NCI-H1436 (cell line): ENCODE measurements around the gene SULT2B1.
A peak's percentile ranks its signal among the peaks of the same experiment; 100 is the strongest.
"Not testable (repeated sequence)": the region's sequence is repeated elsewhere in the genome, so short reads cannot be mapped to it uniquely, and the experiment has no call there.

Source experiments
- DNase-seq: peaks from one replicate; lab custom pipeline; 2025; lab: John Stamatoyannopoulos, UW

SULT2B1 gene

GRCh38 chr19:48558018-48558684 lies 6.2 kb downstream of the SULT2B1 start:
- DNase-seq = no peak

GRCh38 chr19:48560095-48560530 lies 8.1 kb downstream of the SULT2B1 start:
- DNase-seq = no peak

DNA sequence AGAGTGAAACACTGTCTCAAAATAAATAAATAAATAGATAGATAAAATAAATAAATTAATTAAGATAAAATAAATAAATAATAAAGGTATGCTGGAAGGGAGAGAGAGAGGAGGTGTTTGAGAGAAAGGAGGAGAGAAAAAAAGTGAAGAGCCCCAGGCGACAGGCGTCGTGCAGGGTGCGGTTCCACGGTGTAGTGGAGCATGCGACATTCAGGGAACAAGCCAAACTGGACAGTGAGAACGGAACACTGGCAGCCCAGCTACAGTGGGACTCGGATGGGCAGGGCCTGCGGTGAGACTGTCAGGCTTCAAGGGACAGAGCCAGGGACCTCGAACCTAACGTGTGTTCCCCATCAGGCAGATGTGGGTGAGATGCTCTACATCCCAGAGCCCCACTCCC lies 9.4 kb downstream of the SULT2B1 start:
- DNase-seq = no peak

- DNase-seq = no peak
Measured at GRCh38 chr19:48565090-48565489, 13.1 kb downstream of the SULT2B1 start.

DNA sequence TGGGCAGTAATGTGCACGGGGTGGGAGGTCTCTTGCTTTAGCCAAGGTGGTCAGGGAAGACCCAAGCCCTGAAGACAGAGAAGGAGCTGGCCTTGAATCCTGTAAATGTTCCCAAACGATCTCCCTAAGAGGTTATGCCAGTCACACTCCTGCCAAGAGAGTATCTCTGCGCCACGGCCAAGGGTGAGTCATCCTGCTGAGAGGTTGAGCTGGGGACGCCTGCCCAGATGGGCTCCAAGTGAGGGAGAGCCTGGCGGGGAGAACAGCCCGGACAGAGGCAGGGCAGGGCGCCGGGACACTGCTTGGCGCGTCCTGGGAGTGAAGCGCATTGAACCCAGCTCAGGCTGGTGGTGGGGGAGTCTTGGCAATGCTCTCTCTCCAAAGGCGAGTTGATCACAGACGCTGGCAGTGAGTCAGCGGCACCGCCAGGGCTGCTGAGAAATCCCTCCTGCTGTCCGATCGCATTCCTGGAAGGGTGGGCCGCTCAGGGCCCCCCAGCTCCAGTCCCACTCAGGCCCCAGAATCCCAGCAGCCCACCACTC lies 16.4 kb downstream of the SULT2B1 start:
- no peak for DNase-seq

DNA sequence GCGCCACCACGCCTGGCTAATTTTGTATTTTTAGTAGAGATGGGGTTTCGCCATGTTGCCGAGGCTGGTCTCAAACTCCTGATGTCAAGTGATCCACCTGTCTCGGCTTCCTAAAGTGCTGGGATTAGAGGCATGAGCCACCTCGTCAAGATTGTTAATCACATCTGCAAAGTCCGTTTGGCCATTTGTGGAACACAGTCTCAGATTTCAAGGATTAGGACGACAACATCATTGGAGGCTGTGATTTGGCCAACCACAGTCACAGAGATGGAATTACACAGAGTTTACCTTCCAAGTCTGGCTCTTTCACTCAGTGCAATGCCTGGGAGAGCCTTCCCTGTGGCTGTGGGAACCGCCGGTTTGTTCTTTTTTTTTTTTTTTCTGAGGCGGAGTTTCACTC lies 17.8 kb downstream of the SULT2B1 start:
- no peak for DNase-seq

- DNase-seq = no peak
Measured at GRCh38 chr19:48571378-48572162, 19.6 kb downstream of the SULT2B1 start.

GRCh38 chr19:48573163-48573505 lies 21.2 kb downstream of the SULT2B1 start:
- DNase-seq = no peak

DNA sequence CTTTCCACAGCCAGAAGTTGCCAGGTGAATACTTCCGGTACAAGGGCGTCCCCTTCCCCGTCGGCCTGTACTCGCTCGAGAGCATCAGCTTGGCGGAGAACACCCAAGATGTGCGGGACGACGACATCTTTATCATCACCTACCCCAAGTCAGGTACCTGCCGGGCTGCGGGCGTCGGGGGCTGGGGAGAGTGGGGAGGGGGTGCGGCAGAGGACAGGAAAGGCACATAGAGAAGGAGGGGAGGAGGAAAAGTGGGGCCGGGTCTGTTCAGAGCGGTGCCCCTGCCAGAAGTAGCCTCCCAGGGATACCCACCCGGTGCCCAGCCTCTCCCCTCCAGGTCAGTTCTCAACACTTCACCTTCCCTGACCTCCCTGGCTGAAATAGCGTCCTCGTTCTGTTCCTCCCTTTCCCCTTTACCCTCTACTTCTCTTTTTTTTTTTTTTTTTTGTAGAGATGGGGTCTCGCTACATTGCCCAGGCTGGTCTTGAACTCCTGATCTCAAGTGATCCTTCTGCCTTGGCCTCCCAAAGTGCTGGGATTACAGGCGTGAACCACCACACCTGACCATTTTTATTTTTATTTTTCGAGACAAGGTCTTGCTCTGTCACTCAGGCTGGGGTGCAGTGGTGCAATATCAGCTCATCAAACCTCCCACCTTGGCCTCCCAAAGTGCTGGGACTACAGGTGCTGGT lies 24.1 kb downstream of the SULT2B1 start:
- no peak for DNase-seq

GRCh38 chr19:48577908-48578307 lies 25.9 kb downstream of the SULT2B1 start:
- not testable (repeated sequence) for DNase-seq

- DNase-seq = no peak
Measured at GRCh38 chr19:48578891-48579290, 26.9 kb downstream of the SULT2B1 start.

- DNase-seq = no peak
Measured at GRCh38 chr19:48582168-48582567, 30.2 kb downstream of the SULT2B1 start.

DNA sequence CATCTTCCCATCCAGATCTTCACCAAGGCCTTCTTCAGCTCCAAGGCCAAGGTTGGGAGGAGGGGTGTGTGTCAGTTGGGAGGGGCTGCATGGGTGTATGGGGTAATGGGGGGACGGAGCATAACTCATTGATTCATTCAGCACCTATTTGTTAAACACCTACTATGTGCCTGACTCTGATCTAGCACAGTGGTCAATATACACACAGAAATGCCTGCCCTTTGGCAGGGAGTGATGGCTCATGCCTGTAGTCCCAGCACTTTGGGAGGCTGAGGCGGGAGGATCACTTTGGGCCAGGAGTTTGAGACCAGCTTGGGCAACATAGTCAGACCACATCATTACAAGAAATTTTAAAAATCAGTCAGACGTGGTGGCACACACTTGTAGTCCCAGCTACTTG lies 35.4 kb downstream of the SULT2B1 start:
- no peak for DNase-seq

DNA sequence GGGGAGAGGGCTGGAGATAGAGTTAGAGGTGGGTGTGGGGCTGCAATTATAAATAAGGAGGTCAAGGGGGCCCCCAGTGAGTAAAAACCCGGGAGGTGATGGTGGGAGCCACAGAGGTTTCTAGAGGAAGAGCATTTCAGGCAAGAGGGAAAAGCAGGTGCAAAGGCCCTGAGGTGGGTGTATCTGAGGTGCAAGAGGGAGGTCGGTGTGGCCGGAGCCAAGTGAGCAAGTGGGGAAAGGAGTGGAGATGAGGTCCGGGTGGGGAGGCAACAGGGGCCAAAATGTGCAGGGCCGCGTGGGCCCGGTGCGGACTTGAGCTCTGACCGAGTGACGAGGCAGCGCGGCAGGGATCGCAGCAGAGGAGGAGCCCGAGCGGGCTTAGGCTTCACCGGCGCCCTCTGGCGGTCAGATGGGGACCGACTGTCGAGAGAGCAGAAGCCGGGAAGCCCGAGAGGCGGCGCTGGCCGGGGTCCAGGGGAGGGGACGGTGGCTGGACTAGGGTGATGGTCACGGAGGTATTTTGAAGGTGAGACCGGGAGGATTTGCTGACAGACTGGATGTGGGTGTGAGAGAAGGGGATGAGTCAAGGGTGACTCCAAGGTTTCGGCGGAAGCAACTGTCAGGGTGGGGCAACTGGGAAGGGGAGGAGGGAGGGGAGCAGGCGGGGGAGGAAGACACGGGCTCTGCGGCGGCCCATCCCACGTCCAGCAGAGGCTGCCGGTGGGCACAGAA lies 36.9 kb downstream of the SULT2B1 start:
- peak; percentile 64 for DNase-seq

GRCh38 chr19:48591021-48591420 lies 39.0 kb downstream of the SULT2B1 start:
- DNase-seq = no peak

- DNase-seq = no peak
Measured at GRCh38 chr19:48595171-48595570, 43.2 kb downstream of the SULT2B1 start.

GRCh38 chr19:48595833-48596232 lies 43.9 kb downstream of the SULT2B1 start:
- DNase-seq = no peak

DNA sequence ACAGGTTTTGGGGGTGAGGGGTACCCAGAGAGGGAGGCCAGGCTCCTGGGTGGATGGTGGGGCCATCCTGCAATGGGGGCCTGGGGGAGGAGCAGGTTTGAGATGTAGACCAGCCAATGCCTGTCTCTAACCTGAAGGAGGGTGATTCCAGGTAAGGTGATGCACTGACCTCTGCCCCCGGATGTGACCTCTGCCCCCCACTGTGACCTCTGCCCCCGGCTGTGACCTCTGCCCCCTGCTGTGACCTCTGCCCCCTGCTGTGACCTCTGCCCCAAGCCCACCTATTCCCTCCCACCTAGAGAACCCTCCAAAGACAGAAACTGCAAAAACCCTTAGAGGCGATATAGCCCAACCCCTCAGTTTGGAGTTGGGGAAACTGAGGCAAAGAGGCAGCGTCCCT lies 44.3 kb downstream of the SULT2B1 start:
- DNase-seq = no peak

- no peak for DNase-seq
Measured at GRCh38 chr19:48596679-48597465, 44.9 kb downstream of the SULT2B1 start.

GRCh38 chr19:48598996-48599700 lies 47.2 kb downstream of the SULT2B1 start:
- DNase-seq = no peak
